CD4-positive, alpha-beta T cell treated with Interleukin-15 for 4 hours (primary cell): ENCODE measurements around the gene PTGFRN.

Source experiments
- DNase-seq: peaks from one replicate; pipeline ENCODE4 v3.0.0-alpha.2; 2020; ENCODE audit warnings: low spot score

Gene PTGFRN

DNA sequence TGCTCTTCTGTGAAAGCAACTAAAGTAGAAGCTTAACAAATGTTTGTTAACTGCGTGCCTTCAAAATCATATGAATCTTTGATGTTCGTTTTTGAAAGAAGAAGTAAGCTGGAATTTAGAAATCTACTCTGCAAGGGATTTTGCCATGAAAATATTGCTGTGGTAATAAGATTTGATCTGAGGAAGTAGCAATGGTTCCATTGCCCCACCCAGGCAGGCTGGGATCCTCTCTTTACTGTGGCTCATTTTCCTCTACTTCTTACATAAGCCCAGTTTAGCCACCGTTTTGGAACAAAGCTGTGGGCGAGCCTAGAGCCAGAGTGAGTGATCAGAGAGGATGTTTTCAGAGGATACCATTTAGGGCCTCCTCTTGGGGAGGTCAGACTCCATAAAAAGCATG is 20.3 kb upstream of the PTGFRN start:
- no peak for DNase-seq

DNA sequence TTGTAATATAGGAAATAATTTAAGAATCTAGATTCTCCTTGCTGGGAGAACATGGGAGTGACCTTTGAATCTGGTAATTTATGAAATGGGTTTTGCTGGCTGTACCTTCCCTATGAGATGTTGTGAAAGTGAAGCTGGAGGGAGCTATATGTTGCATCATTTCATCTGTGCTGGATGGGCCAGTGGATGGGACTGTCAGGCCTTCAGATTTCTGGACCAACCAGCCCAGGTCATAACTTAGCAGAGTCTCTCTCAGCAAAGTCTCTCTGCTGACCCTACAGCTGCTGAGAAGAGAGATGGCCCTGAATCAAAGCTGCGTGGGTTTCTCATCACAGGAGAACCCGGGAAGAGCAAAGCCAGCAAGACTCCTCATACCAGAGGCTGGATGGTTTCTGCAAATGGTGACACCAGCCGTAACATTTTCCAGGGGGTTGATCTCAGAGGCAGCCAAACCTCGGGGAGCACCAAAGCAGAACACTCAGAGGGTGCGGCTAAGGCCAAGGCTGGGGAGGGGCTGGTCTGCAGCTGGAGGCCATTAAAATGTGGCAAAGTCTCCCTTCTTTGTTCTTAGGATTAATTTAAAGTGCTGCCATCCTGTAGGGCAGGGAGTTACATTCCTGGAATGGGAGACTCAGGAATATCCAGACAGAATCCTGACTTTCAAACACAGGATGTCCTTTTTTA is 18.2 kb upstream of the PTGFRN start:
- DNase-seq: no peak

- DNase-seq: no peak
These were observed 14.6 kb upstream of the PTGFRN start for GRCh38 chr1:116895073-116895472.

GRCh38 chr1:116899529-116899928 is 10.2 kb upstream of the PTGFRN start:
- no peak for DNase-seq

DNA sequence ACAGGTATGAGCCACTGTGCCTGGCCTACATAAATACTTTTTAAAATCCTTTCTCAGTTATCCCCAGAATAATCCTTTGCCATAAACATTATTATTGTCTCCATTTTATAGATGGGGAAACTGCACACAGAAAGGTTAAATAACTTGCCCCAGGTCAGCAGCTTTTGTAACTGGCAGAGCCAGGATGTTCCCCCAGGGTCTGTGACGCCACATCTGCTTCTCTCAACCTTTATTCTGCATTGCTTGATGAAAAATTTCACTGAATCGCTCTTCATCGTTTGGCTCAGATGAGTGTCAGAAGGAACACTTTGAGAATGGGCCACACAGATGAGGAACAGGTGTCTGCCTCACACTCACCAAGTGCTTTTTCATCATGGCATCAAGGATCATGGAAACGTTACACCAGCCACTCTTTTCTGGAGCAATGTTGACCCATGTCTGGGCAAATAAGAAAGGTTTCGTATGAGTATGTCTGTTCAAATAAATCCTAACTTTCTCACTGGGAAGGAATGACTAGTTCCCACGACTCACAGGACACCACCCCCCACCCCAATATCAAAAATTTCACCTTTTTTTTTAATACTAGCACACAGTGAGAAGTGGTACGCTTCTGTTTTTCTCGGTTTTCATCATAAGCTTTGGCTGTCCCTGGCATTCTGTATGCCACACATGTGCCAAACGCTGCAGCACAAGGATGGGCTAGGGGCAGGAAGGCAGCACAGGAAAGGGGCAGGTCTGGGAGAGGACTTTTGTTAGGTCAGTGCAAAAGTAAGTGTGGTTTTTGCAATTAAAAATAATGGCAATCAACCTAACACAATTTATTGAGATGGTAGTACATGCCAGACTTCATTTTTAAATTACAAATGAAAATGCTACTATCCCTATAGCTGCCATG is 9.0 kb upstream of the PTGFRN start:
- DNase-seq: no peak

- DNase-seq: no peak
These were observed 7.7 kb upstream of the PTGFRN start for GRCh38 chr1:116902027-116902426.

DNA sequence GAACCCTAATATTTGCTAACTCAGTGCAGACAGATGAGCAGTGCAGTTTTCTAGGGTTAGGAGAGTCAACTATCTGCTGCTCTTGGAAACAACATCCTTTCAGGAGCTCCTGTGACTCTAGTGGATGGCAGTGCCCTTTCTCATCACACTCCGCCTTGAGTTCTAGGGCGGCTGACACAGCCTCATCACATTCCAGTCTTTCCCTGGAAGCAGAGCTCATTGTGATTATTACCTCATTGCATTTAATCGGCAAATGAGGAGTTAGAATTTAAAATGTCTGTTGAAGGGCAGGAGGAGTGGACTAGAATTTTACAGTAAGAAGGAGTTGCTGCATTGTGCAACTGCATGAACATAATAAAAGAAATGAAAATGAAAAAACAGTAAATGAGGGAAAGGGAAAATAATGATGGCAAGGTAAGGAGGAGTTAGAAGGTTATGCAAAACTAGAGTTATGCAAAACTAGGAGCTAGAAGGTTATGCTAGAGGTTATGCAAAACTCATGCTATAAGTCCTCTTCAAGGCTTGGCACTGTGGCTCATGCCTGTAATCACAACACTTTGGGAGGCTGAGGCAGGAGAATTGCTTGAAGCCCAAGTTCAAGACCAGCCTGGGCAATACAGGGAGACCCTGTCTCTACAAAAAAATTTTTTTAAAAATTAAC is 6.9 kb upstream of the PTGFRN start:
- DNase-seq: no peak

GRCh38 chr1:116904791-116905320 is 4.9 kb upstream of the PTGFRN start:
- DNase-seq: no peak

DNA sequence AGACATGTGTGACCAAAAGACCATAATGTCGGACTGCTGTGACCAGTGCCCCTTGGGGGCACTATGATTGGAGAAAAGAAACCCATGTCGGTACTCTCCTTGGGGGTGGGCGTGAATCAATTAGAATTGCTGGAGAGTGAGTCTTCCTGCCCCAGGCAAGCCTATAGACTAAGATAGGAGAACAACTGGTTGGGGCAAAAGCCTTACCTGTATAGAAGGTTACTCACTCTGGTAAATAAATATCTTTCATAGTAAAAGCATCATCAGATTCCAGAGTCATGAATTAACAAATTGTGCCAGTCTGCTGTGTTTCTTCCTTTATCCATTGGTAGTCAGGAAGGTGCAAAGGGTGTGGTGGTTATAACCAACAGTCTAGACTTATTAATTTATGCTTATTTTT is 2.9 kb upstream of the PTGFRN start:
- no peak for DNase-seq

DNA sequence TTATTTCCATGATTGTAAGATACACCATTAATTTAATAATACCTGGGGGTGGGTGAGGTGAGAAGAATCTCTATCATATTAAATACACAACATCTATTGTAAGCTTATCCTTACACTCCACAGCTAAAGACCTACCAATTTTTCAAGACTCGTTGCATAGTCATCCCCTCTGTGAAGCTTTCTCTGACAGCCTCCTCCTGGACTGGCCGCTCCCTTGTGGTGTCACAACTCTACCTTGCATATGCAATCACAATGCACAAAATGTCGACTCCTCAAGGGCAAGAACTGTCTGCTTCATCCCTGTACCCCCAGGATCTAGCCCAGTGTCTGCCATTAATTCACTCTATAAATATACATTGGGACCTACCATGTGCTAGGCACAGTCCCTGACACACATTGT is 2.4 kb upstream of the PTGFRN start:
- DNase-seq: no peak

- no peak for DNase-seq
These were observed 1.4 kb upstream of the PTGFRN start for GRCh38 chr1:116908266-116908665.

- no peak for DNase-seq
These were observed 750 bp upstream of the PTGFRN start for GRCh38 chr1:116908820-116909511.

GRCh38 chr1:116910379-116911187 is 867 bp downstream of the PTGFRN start:
- DNase-seq: peak; percentile 33

GRCh38 chr1:116911188-116911553 is 1.5 kb downstream of the PTGFRN start:
- no peak for DNase-seq

DNA sequence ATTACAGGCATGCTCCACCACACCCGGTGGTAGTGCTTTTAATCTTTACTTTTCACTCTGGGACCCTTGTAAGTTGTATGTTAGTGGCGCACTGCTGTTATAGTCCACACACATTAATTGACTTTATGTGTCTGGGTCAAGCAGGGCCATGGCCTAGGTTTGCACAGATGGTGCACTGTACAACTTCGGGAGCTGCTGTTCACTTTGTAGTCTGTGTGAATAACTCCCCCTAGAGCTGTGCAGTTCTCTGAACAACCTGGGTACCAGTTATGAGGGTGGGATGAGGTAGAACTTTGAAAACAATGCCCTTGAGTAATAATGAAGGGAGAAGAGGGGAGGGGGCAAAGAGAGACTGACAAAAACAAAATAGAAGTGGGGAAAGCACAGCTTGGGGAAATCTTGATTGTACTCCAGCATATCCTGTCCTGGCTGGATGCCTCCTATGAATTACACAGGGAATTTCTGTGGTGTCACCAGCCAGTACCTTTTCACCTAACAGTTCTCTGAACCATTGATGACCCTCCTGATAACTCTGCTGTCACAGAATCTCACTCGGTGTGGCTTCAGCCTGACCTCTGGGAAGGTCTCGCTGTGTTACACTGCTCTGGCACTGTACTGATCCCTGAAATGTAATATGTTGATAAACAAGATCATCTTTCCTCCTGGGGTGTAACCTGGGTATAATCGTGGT is 2.2 kb downstream of the PTGFRN start:
- no peak for DNase-seq

GRCh38 chr1:116912846-116913245 is 3.1 kb downstream of the PTGFRN start:
- no peak for DNase-seq

GRCh38 chr1:116913941-116914340 is 4.2 kb downstream of the PTGFRN start:
- no peak for DNase-seq

DNA sequence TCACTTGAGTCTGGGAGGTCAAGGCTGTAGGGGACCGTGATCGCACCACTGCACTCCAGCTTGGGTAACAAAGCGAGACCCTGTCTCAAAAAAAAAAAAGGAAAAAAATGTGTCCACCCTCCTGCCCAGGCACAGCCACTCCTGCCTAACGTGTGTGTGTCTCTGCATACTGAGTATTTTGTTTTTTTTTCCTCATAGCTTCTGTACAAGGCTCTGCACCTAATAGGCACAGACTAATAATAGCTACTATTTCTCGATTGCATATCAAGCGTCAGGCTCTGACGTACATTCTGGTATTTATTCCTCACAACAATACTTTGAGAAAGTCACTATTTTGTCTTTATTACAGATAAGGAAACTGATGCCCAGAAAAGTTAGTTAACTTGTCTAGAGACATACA is 5.0 kb downstream of the PTGFRN start:
- DNase-seq: no peak

- no peak for DNase-seq
These were observed 5.5 kb downstream of the PTGFRN start for GRCh38 chr1:116915086-116915661.

DNA sequence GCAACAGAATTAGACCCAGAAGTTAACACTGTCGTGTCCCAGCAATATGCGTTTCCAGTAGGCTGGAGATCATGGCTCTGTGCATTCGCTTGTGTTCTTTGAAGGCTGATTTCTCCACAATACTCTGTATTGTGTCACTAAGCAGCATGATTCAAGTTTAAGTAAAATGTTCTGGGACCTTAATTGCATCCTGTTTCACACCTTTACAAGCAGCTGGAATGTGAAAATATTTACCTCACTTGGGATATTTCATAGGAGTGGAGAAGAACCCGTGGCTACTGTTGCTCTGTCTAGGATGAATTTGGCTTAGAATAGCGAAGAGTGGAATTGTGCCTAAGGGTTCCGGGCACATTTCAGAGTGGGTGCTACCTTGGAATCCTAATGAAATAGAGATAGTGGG is 6.3 kb downstream of the PTGFRN start:
- DNase-seq: no peak
